Bone marrow (tissue), 2 donors: ENCODE results near the gene PET100.

Experiments used
- DNase-seq, 2 donors: peaks; one replicate each; lab custom pipeline; 2025; lab: John Stamatoyannopoulos, UW

The PET100 gene

DNA sequence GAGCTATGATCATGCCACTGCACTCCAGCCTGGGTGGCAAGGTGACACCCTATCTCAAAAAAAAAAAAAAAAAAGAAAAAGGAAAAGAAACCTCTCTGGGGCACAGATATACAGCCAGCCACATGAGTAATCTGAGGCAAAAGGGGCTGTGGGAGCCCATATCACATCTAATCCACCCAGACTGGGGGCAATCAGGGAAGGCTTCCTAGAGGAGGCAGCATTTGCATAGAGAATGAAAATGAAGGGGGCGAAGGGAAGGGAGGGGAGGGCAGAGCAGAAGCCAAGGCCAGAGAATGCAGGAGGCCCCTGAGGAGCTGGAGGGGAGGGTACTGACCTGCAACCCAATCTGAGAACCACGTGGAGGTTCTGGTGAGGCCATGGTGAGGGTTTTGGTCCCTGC is 20.6 kb downstream of the PET100 start:
- DNase-seq, result no peak

DNA sequence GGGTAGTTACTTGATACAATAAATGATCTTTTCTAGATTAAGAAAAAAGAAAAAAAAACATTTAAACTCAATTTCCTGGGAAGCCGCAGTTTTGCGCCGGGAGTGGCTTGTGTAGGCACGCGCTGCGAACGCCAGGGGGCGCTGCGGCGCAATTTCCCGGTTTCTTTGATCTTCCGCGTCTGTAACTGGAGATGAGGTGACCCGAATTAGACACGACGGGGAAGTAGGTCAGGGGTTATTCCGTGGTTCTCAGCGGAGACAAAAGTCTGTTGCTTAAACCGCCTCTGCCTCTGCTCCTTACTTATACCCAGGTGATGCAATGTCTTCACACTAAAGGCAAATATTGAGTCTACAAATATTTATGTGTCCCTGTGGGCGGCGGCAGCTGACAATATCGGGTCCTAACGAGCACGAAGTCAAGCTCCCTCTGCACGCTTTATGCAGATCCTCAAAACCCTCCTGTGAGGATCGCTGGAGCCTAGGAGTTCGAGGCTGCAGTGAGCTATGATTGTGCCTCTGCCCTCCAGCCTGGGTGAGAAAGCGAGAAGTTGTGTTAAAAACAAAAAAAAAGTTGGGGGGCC is 22.6 kb downstream of the PET100 start:
- DNase-seq, result peak; percentile 69 to 83

- no peak for DNase-seq
Measured at GRCh38 chr19:7654401-7654800, 24.8 kb downstream of the PET100 start.

DNA sequence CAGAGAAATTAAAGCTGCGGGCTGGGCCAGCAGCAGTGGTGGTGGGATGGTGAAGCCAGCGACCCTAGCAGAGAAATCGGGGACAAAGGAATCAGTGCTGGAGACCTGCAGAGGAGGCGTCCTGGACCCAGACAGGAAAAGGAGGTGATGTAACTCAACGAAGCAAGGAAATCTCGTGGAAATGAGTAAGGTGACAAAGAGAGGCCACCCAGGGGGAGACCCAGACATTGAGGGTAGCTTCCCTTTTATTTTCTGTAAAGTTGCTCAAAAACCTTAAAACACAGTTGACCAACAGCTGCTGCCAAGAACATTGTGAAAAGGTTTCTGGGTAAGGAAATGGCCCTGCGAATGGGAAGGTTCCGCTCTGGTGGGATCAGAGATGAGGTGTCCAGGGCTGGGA is 26.0 kb downstream of the PET100 start:
- peak in 1 of 2 donors; percentile 43 for DNase-seq

DNA sequence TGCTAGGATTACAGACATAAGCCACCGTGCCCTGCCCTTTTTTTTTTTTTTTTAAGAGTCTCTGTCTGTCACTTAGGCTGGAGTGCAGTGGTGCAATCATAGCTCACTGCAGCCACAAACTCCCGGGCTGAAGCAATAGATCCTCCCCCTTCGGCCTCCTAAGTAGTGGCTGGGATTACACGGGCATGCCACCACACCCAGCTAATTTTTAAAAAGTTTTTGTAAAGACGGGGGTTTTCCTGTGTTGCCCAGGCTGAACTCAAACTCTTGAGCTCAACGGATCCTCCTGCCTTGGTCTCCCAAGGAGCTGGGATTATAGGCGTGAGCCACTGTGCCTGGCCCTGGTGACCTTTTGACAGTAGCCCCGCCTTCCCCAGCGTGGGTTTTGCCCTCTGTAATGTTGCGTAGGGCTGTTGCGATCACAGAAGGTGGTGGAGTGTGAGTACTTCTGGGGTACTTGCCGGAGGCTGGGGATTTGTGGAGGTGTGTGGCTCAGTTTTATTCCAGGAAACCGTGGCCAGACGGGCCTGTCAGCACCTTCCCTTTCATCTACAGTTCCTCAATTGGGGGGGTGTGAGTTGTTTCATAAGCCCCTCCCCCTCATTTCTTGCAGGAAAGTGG is 27.6 kb downstream of the PET100 start:
- peak in 1 of 2 donors; percentile 56 for DNase-seq

- DNase-seq, result no peak
Measured at GRCh38 chr19:7658219-7658686, 28.7 kb downstream of the PET100 start.

DNA sequence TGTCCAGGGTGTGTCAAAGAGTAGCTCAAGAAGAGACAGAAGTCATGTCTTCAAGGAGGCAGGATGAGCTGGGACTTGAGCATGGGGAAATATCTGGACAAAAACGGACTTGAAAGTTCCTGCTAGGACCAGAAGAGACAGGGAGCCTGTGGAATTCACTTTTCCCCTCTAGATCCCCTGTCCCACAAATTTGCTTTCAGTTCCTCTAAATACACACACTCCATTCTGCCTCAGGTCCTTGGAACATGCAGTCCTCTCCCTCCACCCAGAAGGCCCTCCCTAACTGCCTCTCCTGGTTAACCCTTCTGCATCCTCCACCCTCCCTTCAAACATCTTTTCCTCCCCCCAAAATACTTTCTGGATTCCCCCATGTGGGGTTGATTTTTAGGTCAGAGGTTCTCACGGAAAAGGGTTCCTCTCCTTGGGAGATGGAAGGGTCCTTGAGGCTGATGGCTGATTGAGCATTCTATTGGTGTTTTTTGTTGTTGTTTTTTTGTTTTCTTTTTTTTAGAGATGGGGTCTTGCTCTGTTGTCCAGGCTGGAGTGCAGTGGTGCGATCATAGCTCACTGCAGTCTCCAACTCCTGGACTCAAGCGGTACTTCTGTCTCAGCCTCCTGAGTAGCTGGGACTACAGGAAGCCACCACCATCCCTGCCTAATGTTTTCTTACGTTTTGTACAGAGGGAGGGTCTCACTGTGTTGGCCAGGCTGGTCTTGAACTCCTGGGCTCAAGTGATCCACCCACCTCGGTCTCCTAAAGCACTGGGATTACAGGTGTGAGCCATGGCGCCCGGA is 32.3 kb downstream of the PET100 start:
- no peak for DNase-seq

DNA sequence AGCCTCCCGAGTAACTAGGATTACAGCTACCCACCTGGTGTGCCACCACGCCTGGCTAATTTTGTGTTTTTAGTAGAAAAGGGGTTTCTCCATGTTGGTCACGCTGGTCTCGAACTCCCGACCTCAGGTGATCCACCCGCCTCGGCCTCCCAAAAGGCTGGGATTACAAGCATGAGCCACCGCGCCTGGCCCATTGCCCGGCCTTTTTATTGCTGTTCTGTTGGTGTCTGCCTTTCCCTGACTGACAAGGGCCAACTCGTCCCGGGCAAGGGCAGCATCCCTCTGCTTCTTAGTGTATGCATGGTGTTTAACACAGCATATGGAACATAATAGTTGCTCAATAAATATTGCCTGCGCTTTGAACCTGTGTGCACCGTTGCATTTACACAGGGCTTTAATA is 33.1 kb downstream of the PET100 start:
- no peak for DNase-seq

DNA sequence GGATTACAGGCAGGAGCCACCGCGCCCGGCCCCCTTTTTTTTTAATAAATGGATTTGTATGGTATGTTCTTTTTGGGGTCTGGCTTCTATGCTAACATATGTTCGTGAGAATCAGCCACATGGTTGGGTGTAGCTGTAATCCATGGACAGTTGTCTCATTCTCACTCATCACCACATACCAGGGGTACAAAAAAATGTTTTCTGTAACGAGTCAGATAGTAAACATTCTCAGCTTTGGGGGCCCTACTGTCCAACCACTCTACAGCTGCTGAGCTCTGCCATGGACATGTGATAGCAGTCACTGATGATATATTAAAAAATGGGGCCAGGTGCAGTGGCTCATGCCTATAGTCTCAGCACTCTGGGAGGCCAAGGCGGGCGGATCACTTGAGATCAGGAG is 34.1 kb downstream of the PET100 start:
- DNase-seq, result no peak

DNA sequence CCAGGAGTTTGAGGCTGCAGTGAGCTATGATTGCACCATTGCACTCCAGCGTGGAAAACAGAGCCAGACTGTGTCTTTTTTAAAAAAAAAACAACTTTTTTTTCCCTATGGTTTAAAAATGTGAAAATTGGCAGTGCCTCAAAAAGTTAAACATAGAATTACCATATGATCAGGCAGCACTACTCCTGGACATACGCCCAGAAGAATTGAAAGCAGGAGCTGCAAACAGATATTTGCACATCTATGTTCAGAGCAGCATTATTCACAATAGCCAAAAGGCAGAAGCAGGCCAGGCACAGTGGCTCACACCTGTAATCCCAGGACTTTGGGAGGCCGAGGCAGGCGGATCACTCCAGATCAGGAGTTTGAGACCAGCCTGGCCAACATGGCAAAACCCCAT is 35.5 kb downstream of the PET100 start:
- no peak for DNase-seq

GRCh38 chr19:7668842-7669241 is 39.2 kb downstream of the PET100 start, which contains the start of gene RETN:
TSS of gene RETN (plus strand) at chr19:7669049. CDS start at chr19:7669327, 278 bp downstream.
- no peak for DNase-seq

DNA sequence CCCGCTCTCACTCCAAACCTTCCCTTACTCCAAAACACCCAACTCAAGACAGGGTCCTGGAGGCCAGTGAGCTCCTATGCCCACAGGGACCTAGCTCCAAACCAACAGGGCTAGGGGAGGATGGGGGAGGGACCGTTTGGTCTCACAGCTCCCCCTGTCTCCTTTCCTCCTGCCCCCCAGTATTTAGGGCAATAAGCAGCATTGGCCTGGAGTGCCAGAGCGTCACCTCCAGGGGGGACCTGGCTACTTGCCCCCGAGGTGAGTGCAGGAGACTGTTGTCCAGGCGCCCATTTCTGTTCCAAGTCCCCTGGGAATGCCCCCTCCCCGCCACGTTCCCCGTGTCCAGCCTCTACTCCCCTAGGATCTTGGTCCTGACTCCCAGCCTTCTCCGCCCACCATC is 40.0 kb downstream of the PET100 start:
- DNase-seq, result no peak

- peak in 1 of 2 donors; percentile 13 for DNase-seq
Measured at GRCh38 chr19:7670150-7670783, 40.7 kb downstream of the PET100 start.

- DNase-seq, result no peak
Measured at GRCh38 chr19:7670790-7671189, 41.2 kb downstream of the PET100 start.

GRCh38 chr19:7672522-7672921 is 42.9 kb downstream of the PET100 start:
- DNase-seq, result no peak

GRCh38 chr19:7674010-7675005 is 44.7 kb downstream of the PET100 start:
- DNase-seq, result peak in 1 of 2 donors; percentile 64

DNA sequence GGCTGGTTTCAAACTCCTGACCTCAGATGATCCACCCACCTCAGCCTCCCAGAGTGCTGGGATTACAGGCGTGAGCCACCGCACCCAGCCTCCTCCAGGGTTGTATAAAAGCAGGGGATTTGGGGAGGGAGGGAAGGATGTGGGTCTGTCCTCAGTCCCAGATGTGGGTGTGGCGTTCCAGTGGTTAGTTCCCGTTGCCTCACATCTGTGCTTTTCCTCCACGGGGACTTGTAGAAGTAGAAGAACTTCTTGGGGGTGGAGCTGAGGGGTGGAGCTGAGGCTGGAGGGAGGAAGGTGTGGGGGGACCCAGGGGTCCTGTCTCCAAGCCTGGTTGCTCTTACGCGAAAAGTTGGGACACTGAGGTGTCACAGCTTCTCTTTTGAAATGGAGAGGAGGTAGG is 46.8 kb downstream of the PET100 start:
- no peak for DNase-seq

GRCh38 chr19:7676854-7677253 is 47.3 kb downstream of the PET100 start, which contains the start of gene MCEMP1:
TSS of gene MCEMP1 (plus strand) at chr19:7677090. CDS start at chr19:7677121, 31 bp downstream.
- peak in 1 of 2 donors; percentile 25 for DNase-seq

GRCh38 chr19:7677669-7678311 is 48.2 kb downstream of the PET100 start:
- DNase-seq, result no peak

DNA sequence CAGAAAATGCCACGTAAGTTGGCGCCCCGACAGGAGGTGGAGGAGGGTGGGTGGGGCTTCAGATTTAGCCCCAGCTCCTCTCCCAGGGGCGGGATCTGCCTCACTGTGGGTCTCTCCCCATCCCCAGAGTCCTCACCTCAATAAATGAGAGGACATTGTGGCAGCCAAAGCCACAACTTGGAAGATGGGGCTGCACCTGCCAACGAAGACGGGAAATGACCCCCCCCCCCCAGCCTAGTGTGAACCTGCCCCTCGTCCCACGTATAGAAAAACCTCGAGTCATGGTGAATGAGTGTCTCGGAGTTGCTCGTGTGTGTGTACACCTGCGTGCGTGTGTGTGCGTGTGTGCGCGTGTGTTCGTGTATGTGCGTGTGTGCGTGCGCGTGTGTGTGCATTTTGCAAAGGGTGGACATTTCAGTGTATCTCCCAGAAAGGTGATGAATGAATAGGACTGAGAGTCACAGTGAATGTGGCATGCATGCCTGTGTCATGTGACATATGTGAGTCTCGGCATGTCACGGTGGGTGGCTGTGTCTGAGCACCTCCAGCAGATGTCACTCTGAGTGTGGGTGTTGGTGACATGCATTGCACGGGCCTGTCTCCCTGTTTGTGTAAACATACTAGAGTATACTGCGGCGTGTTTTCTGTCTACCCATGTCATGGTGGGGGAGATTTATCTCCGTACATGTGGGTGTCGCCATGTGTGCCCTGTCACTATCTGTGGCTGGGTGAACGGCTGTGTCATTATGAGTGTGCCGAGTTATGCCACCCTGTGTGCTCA is 49.6 kb downstream of the PET100 start:
- DNase-seq, result peak in 1 of 2 donors; percentile 22
